Activated CD8-positive, alpha-beta memory T cell treated with anti-CD3 and anti-CD28 coated beads, Interleukin-2, amount 50 U/mL, for 48 hours (primary cell): ENCODE data around the gene ANKZF1.
"Not testable (repeated sequence)": the region's sequence is repeated elsewhere in the genome, so short reads cannot be mapped to it uniquely, and the experiment has no call there.

Experiments
- DNase-seq: peaks from one replicate; pipeline ENCODE4 v3.0.0-alpha.2; 2020

ANKZF1 gene, protein sequence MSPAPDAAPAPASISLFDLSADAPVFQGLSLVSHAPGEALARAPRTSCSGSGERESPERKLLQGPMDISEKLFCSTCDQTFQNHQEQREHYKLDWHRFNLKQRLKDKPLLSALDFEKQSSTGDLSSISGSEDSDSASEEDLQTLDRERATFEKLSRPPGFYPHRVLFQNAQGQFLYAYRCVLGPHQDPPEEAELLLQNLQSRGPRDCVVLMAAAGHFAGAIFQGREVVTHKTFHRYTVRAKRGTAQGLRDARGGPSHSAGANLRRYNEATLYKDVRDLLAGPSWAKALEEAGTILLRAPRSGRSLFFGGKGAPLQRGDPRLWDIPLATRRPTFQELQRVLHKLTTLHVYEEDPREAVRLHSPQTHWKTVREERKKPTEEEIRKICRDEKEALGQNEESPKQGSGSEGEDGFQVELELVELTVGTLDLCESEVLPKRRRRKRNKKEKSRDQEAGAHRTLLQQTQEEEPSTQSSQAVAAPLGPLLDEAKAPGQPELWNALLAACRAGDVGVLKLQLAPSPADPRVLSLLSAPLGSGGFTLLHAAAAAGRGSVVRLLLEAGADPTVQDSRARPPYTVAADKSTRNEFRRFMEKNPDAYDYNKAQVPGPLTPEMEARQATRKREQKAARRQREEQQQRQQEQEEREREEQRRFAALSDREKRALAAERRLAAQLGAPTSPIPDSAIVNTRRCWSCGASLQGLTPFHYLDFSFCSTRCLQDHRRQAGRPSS

DNA sequence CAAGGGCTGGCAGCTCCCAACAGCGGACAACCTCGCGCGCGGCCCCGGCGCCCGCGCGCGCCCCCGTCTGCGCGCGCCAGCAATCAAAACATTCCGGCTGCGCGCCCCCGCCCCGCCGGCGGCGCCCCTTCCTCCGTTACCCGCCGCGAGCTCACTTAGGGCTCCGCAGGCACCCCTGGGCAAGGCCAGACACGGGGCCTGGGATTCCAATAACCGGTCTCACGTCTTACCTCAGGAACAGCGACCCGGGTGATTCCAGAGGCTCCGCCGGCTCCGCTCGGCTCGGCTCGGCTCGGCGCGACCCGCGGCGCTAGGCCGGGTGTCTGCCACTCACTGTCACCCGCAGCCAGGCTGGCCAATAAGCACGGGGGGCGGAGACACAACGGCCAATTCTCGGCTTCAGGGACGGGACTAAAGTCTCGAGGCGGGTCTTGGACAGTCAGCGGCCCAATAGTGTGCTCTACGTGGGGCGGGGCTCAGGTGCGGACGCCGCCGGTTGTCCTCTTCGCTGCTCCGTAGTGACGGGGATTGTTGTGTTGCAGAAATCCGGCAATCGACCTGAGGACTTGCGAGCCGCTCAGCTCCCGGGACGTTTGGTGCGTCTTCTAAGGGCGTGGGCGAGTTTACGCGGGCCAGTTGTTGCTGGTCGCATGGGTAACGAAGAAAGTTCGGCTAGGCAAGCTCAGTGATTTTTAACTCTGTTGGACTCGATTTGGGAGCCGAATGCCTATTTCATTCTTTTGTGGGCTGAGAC, at the start of gene ANKZF1, which contains the start of gene ATG9A:
ANKZF1 (plus strand) TSS at position 502 of the 754 bp plus-strand sequence. CDS start 452 bp downstream, outside the sequence.
ATG9A (minus strand) TSS at position 332 of the 754 bp plus-strand sequence. CDS start 1,612 bp downstream, outside the sequence.
- peak; percentile 97 for DNase-seq

DNA sequence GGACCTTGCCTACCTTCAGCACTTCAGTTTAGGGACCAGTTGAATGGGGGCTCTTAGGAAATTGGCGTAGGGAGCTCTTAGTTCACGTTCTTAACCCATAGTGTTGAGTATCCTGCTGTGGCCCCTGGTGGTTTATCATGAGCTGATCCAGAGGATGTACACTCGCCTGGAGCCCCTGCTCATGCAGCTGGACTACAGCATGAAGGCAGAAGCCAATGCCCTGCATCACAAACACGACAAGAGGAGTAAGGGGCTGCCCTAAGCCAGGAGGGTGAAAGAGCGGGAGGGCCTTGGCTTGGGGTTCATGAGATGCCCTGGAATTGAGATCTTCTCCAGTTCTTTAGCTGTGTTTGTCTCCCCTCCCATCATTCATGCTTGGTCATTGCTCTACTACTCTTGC, 48.6 kb upstream of the ANKZF1 start:
- no peak for DNase-seq

DNA sequence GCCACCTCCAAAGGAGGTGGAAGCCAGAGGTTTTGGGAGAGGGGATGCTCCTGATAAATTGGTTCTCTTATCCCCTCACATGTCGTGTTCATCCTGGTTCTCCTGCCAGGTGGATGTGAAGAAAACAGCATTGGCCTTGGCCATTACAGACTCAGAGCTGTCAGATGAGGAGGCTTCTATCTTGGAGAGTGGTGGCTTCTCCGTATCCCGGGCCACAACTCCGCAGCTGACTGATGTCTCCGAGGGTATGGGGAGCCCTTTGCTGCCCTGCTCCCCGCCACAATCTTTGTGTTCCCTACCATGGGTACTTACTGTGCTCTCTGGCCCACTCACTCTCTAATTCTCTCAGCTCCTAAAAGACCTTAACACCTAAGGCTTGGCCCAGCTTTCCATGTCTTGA, 48.1 kb upstream of the ANKZF1 start:
- DNase-seq = no peak

DNA sequence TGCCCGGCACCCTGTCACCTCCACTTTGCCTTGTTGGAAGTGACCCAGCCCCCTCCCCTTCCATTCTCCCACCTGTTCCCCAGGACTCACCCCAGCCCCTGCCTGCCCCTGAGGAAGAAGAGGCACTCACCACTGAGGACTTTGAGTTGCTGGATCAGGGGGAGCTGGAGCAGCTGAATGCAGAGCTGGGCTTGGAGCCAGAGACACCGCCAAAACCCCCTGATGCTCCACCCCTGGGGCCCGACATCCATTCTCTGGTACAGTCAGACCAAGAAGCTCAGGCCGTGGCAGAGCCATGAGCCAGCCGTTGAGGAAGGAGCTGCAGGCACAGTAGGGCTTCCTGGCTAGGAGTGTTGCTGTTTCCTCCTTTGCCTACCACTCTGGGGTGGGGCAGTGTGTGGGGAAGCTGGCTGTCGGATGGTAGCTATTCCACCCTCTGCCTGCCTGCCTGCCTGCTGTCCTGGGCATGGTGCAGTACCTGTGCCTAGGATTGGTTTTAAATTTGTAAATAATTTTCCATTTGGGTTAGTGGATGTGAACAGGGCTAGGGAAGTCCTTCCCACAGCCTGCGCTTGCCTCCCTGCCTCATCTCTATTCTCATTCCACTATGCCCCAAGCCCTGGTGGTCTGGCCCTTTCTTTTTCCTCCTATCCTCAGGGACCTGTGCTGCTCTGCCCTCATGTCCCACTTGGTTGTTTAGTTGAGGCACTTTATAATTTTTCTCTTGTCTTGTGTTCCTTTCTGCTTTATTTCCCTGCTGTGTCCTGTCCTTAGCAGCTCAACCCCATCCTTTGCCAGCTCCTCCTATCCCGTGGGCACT, 47.1 kb upstream of the ANKZF1 start:
- no peak for DNase-seq

DNA sequence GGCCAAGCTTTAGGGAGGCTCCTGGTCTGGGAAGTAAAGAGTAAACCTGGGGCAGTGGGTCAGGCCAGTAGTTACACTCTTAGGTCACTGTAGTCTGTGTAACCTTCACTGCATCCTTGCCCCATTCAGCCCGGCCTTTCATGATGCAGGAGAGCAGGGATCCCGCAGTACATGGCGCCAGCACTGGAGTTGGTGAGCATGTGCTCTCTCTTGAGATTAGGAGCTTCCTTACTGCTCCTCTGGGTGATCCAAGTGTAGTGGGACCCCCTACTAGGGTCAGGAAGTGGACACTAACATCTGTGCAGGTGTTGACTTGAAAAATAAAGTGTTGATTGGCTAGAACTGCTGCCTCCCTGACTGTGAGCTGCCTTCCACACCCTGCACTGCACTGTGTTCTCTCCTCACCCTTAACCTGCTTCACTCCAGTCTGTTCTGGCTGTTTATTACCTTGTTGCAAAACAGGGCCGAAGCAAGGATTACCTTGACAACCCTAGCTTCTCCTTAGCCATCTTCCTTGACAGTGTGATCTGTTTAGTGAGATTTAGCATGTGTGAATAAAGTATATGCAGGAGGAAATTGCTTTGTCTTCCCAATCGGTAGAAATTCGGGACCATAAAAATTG, 46.3 kb upstream of the ANKZF1 start:
- no peak for DNase-seq

DNA sequence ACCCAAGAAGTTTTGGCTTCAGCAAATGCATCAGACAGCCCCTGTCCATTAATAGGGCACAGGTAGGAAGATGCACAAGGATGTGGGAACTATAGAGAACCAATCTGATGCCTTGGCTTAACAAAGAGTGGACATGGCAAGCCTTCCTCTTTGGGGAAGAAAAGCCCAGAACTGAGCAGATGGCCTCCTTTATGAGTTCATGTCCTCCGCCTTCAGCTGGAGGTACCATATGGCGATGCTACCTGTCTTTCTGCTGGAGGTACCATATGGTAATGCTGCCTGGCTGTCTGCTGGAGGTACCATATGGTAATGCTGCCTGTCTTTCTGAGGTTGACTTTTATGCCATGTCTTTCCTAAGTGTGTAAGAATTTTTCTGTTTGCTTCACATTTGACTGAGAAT, 45.5 kb upstream of the ANKZF1 start:
- DNase-seq = no peak

DNA sequence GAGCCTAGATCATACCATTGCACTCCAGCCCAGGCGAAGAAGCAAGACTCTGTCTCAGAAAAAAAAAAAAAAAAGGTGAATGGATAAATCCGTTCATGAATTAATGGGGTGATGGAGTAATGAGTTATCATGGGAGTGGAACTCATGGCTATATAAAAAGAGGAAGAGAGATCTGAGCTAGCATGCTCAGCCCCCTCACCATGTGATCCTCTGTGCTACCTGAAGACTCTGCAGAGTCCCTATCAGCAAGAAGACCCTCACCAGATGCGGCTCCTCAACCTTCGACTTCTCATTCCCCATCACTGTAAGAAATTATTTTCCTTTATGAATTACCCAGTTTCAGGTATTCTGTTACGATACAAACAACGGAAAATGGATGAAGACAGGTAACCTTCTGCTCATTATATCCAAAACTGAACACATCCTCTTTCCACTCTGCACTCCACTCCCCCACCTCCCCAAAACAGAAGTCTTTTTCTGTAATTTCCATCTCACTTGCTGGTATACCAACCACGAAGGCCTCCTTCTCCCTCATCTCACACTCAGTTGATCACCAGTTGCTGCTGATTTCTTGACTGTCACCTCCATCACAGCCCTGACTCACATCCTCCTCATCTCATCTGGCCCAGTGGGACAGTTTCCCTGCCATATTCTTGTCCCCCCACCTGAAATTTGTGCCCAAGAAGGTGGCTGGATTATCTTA, 42.7 kb upstream of the ANKZF1 start:
- no peak for DNase-seq

DNA sequence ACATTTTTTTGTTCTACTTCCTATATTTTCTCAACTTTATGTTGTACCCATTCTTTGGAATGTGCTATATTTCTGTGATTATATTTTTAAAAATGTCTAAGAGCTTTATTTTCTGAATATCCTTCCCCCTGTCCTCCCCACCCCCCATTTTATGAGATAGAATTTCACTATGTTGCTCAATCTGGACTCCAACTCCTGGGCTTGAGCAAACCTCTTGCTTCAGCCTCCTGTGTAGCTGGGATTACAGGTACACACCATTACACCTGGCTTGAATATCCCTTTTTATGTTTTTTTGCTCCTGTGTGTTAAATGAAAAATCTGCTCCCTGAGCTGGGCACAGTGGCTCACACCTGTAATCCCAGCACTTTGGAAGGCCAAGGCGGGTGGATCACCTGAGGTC, 32.2 kb upstream of the ANKZF1 start:
- no peak for DNase-seq

DNA sequence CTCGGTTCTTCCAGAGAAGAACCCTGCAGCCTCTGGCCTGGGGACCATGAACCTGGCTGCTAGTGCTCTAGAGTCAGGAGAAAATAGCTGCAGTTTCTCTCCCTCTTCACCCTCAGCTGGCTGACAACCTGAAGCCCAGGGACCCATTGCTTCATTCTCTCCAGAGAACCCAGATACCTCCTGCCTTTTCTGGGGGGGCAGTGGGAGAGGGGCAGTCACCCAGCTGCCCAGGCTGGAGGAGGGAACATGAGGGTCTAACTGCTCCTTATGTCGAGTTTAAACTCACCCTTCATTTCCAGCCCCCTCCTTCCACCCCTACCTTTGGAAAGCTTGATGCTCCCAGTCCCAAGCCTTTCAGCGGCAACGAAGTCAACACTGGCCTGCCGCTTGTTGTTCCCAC, 30.6 kb upstream of the ANKZF1 start:
- no peak for DNase-seq

DNA sequence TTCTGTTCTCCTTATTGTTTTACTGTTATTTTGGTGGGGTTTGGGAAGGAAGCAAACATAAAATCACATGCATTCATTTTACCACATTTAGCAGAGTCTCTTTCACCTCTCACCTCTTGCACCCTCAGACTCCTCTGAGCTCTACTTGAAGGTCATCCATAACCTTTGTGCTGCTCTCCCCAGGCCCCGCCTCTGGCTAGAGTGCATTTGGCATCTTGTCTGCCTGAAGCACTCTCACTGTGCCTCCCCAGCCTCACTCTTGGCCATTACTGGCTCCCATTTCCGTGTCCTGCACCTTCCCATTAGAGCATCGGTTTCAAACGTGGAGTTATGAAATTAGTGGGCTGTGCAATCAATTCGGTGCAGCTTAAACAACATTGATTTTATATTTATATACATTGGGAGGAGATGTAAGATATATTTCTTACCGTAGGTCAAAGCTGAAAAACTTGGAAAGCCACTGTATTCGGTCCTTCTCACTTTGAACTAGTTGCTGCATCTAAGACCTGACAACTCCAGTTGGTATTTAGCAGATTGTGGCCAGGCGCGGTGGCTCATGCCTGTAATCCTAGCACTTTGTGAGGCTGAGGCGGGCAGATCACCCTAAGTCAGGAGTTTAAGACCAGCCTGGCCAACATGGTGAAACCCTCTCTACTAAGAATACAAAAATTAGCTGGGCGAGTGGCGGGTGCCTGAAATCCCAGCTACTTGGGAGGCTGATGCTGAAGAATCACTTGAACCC, 30.0 kb upstream of the ANKZF1 start:
- DNase-seq = no peak

DNA sequence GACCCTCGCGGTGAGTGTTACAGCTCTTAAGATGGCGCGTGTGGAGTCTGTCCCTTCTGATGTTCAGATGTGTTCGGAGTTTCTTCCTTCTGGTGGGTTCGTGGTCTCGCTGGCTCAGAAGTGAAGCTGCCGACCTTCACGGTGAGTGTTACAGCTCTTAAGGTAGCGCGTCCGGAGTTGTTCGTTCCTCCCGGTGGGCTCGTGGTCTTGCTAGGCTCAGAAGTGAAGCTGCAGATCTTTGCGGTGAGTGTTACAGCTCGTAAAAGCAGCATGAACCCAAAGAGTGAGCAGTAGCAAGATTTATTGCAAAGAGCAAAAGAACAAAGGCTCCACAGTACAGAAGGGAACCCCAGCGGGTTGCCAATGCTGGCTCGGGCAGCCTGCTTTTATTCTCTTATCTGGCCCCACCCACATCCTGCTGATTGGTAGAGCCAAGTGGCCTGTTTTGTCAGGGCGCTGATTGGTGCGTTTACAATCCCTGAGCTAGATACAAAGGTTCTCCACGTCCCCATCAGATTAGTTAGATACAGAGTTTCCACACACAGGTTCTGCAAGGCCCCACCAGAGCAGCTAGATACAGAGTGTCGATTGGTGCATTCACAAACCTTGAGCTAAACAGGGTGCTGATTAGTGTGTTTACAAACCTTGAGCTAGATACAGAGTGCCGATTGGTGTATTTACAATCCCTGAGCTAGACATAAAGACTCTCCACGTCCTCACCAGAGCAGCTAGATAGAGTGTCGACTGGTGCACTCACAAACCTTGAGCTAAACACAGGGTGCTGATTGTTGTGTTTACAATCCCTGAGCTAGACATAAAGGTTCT, 28.9 kb upstream of the ANKZF1 start:
- peak; percentile 75 for DNase-seq

DNA sequence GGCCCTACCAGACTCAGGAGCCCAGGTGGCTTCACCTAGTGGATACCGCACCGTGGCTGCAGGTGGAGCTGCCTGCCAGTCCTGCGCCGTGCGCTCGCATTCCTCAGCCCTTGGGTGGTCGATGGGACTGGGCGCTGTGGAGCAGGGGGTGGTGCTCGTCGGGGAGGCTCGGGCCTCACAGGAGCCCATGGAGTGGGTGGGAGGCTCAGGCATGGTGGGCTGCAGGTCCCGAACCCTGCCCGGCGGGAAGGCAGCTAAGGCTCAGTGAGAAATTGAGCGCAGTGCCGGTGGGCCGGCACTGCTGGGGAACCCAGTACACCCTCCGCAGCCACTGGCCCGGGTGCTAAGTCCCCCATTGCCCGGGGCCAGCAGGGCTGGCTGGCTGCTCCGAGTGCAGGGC, 28.3 kb upstream of the ANKZF1 start:
- not testable (repeated sequence) for DNase-seq

DNA sequence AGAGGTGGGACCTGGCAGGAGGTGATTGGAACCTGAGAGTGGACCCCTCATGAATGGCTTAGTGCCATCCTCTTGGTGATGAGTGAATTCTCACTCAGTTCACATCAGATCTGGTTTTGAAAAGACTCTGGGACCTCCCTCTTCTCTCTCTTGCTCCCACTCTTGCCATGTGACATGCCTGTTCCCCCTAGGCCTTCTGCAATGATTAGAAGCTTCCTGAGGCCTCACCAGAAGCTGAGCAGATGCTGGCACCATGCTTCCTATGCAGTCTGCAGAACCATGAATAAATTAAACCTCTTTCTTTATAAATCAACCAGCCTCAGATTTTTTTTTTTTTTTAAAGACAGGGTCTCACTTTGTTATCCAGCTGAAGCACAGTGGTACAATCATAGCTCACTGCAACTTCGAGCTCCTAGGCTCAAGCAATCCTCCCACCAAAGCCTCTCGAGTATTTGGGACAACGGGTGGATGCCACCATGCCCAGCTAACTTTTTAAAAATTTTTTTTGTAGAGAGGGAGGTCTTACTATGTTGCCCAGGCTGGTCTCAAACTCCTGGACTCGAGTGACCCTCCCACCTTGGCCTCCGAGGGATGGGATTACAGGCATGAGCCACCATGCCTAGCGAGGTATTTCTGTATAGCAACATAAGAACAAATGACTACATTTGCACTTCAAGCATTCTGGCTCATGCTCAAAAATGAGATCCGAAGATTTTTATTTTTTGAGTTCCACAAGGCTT, 25.0 kb upstream of the ANKZF1 start:
- DNase-seq = no peak

DNA sequence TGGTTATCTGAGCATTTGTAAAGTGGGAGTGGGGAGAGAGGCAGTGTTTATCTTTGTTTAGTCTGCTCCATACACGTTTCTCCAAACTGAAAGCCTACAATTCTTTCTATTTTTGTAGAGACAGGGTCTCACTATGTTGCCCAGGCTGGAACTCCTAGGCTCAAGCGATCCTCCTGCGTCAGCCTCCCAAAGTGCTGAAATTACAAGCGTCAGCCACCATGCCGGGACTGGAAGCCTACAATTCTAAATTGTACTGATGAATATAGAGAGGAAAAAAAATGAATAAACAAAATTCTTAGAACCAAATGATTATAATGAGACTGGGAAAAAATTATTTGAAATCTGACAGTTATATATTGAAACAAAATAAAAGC, 24.5 kb upstream of the ANKZF1 start:
- no peak for DNase-seq

DNA sequence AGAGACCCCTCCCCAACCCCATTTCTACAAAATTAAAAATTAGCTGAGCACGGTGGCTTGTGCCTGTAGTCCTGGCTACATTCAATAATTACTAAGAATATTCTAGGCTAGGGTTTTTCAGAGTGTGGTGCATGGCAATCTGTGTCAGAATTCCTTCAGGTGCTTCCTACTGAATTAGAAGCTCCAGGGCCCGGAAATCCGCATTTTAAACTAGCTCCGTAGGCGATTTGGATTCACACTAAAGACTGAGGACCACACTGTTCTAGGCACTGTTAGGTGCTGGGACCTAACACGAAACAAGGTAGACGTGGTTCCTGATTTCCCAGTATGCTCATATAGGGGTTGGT, 23.7 kb upstream of the ANKZF1 start:
- no peak for DNase-seq

DNA sequence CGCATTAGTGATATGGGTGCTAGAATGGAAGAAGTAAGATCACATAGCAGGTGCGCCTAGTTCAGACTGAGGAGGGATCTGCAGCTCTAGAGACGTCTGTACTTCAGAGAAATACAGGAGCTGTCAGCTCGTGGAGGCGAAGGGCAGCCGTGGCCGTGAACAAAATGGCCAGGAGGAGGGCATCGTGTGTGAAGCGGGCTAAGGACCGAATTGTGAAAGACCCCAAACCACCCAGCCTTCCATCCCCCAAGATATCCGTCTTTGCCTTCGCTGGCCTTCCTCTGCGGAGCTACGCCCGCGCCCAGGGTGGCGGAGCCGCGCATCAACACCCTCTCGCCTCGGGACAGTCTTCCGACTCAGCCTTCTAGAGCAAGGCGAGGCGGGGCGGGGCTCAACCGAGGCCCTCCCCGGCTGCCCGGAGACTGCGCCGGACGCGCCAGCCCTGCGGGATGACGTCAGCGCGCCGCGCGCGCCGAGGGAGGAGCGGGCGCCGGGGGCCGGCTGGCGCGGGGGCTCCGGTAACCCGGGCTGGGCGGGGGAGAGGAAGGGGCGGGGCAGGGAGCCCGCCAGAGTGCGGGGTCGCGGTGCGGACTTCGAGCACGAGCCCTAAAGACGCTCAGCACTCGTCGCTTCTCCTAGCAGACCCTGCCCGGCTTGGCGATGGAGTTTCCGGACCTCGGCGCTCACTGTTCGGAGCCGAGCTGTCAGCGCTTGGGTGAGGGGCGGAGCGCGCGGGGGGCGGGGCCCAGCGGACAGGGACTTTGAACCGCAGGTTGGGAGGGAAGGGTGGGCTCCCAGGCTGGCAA, 23.1 kb upstream of the ANKZF1 start, which contains the start of gene ZFAND2B:
ZFAND2B (plus strand) TSS at position 455 of the 806 bp plus-strand sequence; CDS start at position 661, 206 bp downstream.
- DNase-seq = peak; percentile 97

DNA sequence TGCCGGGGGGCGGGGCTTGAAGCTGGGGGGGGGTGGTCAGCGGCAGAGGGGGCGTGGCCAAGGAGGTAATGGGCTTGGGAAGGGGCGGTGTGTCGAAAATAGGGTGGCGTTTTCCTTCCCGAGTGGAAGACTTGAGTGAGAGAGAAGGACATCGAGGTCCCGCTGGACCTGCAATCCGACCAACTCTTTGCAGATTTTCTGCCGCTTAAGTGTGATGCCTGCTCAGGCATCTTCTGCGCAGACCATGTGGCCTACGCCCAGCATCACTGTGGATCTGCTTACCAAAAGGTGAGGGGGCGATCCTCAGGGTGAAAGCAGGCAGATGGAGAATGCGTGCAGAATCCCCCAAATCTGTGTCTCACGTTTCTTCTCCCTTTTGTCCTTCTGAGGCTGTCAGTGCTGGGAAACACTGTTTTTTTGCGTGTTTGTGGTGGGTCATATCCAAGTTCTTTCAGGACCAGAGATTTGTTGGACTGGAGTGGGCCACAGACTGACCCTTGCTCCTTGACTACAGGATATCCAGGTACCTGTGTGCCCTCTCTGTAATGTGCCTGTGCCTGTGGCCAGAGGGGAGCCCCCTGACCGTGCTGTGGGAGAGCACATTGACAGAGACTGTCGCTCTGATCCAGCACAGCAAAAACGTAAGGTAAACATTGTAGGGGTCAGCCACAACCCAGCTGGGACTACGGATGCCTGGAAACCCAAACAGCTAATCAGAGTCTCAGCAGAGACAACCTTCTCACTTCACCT, 22.3 kb upstream of the ANKZF1 start:
- no peak for DNase-seq
